Measurements from ENCODE around the gene TGIF1. TPM values are rescaled to one million over a fixed set of nuclear protein-coding genes. Genes with fewer than 3 reads are reported as not detected.

TGIF1 gene
- total and polyA plus RNA-seq, 2 donors (not counting 1 experiment from before 2014, with no cell fraction given) = 30.4 to 140 TPM

GRCh38 chr18:3457261-3457724 is 7.3 kb downstream of the TGIF1 start:
- H3K36me3 ChIP-seq (replicated peaks in 1 of 2; ENCODE audit: control extremely low read depth in 1 of 2, control insufficient read depth in 1 of 2, extremely low read depth in 1 of 2, insufficient read depth in 2 of 2, low read length in 1 of 2) = peaks cover 6 to 23% of the 10 kb centered on the region in 2 experiments
- H3K9ac ChIP-seq (ENCODE audit: low read length) = no peak overlapping the region
- peaks cover 27% of the 10 kb centered on the region for H3K79me2 ChIP-seq (ENCODE audit: control insufficient read depth, insufficient read depth, low read length)
- H3K27ac ChIP-seq (ENCODE audit: low read length in 2 of 2) = no peak overlapping the region
- ChIA-PET CTCF (interaction anchor here (0.7 to 2.7 kb wide), 15 partner anchors 9 to 209 kb away, joined by 3 to 13 read pairs (median 4); partner anchors contain the start of gene MYL12A), POLR2A (no interaction called here)
- H3K4me2 ChIP-seq (replicated peaks; ENCODE audit: low read depth, low read length, poor library complexity, severe bottlenecking) = no peak overlapping the region
- intact Hi-C loops (cut with micrococcal nuclease) = no loop called here
- Mint-ChIP-seq H3K9me3 (ENCODE audit: insufficient read depth) (peaks cover 3% of the 10 kb centered on the region), H3K27me3 (no peaks in the 10 kb centered on the region), H3K4me3 (no peak overlapping the region), H3K27ac (peak overlapping the region; percentile 27), H3K4me1 (peaks cover 47% of the 10 kb centered on the region)
- TF ChIP-seq CTCF (IDR thresholded peaks at IDR 0.05) (no peak), EZH2 (IDR thresholded peaks at IDR 0.05; ENCODE audit: borderline replicate concordance, insufficient read depth, low read depth, low read length, poor library complexity, severe bottlenecking) (no peak)
- ATAC-seq (ENCODE audit: low read depth) (no peak), DNase-seq (no peak)
- WGBS (ENCODE audit: insufficient coverage) = 94% methylated on average over 15 of the region's 15 CpGs
- no peaks in the 10 kb centered on the region for H3K27me3 ChIP-seq (replicated peaks in 1 of 4; ENCODE audit: control extremely low read depth in 1 of 4, control insufficient read depth in 3 of 4, insufficient read depth in 4 of 4, low read length in 3 of 4)
- no peak overlapping the region for H2AFZ ChIP-seq (ENCODE audit: insufficient read depth, low read depth, low read length, poor library complexity, severe bottlenecking)
- H3K9me3 ChIP-seq (ENCODE audit: control extremely low read depth in 1 of 3, control insufficient read depth in 2 of 3, insufficient read depth in 1 of 3, low read length in 2 of 3) = peaks cover 3 to 10% (median 3%) of the 10 kb centered on the region in 3 donors
- peaks cover 8 to 21% of the 10 kb centered on the region in 2 donors for H3K4me1 ChIP-seq (ENCODE audit: control insufficient read depth in 2 of 2, insufficient read depth in 2 of 2, low read length in 2 of 2)
- H3K4me3 ChIP-seq (ENCODE audit: control extremely low read depth in 1 of 5, extremely low read depth in 1 of 5, insufficient read depth in 1 of 5, low read depth in 2 of 5, low read length in 4 of 5) = no peak overlapping the region
- no peaks in the 10 kb centered on the region for H4K20me1 ChIP-seq (ENCODE audit: control insufficient read depth, insufficient read depth, low read length, poor library complexity, severe bottlenecking)

GRCh38 chr18:3458378-3458777 is 8.4 kb downstream of the TGIF1 start:
- TF ChIP-seq EZH2 (IDR thresholded peaks at IDR 0.05; ENCODE audit: borderline replicate concordance, insufficient read depth, low read depth, low read length, poor library complexity, severe bottlenecking) (no peak), CTCF (IDR thresholded peaks at IDR 0.05) (no peak)
- H4K20me1 ChIP-seq (ENCODE audit: control insufficient read depth, insufficient read depth, low read length, poor library complexity, severe bottlenecking) = no peaks in the 10 kb centered on the region
- no peak overlapping the region for H3K4me2 ChIP-seq (replicated peaks; ENCODE audit: low read depth, low read length, poor library complexity, severe bottlenecking)
- H3K27me3 ChIP-seq (replicated peaks in 1 of 4; ENCODE audit: control extremely low read depth in 1 of 4, control insufficient read depth in 3 of 4, insufficient read depth in 4 of 4, low read length in 3 of 4) = no peaks in the 10 kb centered on the region
- H3K27me3 Mint-ChIP-seq = no peaks in the 10 kb centered on the region
- no peak for ATAC-seq (ENCODE audit: low read depth)
- peaks cover 38% of the 10 kb centered on the region for H3K4me1 Mint-ChIP-seq
- no peak for DNase-seq
- H2AFZ ChIP-seq (ENCODE audit: insufficient read depth, low read depth, low read length, poor library complexity, severe bottlenecking) = no peak overlapping the region
- POLR2A ChIA-PET = interaction anchor here (0.5 kb wide), 1 partner anchor 138 kb away, joined by 3 read pairs; no protein-coding TSS in a partner anchor
- CTCF ChIA-PET = interaction anchor here (1.0 to 2.7 kb wide), 9 partner anchors 23 to 210 kb away, joined by 3 to 17 read pairs (median 6); partner anchors contain the start of gene MYL12A
- peaks cover 8 to 10% of the 10 kb centered on the region in 2 donors for H3K4me1 ChIP-seq (ENCODE audit: control insufficient read depth in 2 of 2, insufficient read depth in 2 of 2, low read length in 2 of 2)
- 73% methylated on average over 3 of the region's 3 CpGs for WGBS (ENCODE audit: insufficient coverage)
- H3K4me3 ChIP-seq (ENCODE audit: control extremely low read depth in 1 of 5, extremely low read depth in 1 of 5, insufficient read depth in 1 of 5, low read depth in 2 of 5, low read length in 4 of 5) = no peak overlapping the region
- peak overlapping the region in 1 of 2 donors; percentile 29 for H3K27ac ChIP-seq (ENCODE audit: low read length in 2 of 2)
- H3K27ac Mint-ChIP-seq = peak overlapping the region; percentile 71
- H3K9ac ChIP-seq (ENCODE audit: low read length) = no peak overlapping the region
- intact Hi-C loops (cut with micrococcal nuclease) = no loop called here
- H3K79me2 ChIP-seq (ENCODE audit: control insufficient read depth, insufficient read depth, low read length) = peaks cover 27% of the 10 kb centered on the region
- H3K9me3 ChIP-seq (ENCODE audit: control extremely low read depth in 1 of 3, control insufficient read depth in 2 of 3, insufficient read depth in 1 of 3, low read length in 2 of 3) = peaks cover 3 to 10% (median 3%) of the 10 kb centered on the region in 3 donors
- H3K36me3 ChIP-seq (replicated peaks in 1 of 2; ENCODE audit: control extremely low read depth in 1 of 2, control insufficient read depth in 1 of 2, extremely low read depth in 1 of 2, insufficient read depth in 2 of 2, low read length in 1 of 2) = peaks cover 6 to 23% of the 10 kb centered on the region in 2 experiments
- H3K4me3 Mint-ChIP-seq = peak overlapping the region; percentile 14
- peaks cover 3% of the 10 kb centered on the region for H3K9me3 Mint-ChIP-seq (ENCODE audit: insufficient read depth)
